WTC11 (cell line): ENCODE results near the gene KCNB1. TPM values are rescaled to one million over a fixed set of nuclear protein-coding genes. Genes with fewer than 3 reads are reported as not detected.

Experiments
- ATAC-seq: fragments of 200-7000 bp; cut with Tn5 transposase; 2 replicates; pipeline ENCODE4 v1.10.0; 2021; ENCODE audit warnings: mild to moderate bottlenecking, moderate library complexity
- CTCF ChIA-PET: fragments of 300-600 bp; sonication (Branson Sonifier 250); formaldehyde crosslinking; loops from one replicate; lab custom pipeline; 2021; ENCODE audit warnings: antibody characterized with exemption; lab: Charles Lee
- POLR2A ChIA-PET: fragments of 350-600 bp; sonication (Branson Sonifier 250); formaldehyde crosslinking; loops from one replicate; lab custom pipeline; 2021; ENCODE audit warnings: antibody characterized with exemption; lab: Charles Lee
- DNase-seq: peaks from one replicate; pipeline ENCODE4 v3.0.0; 2021; ENCODE audit warnings: low spot score
- H3K27ac Mint-ChIP-seq: 2 replicates; pipeline ENCODE4 v1.8.0; 2021; ENCODE audit warnings: mixed read lengths
- H3K27me3 Mint-ChIP-seq: 2 replicates; pipeline ENCODE4 v1.8.0; 2021; ENCODE audit warnings: low read depth, mild to moderate bottlenecking, moderate library complexity, mixed read lengths
- H3K36me3 Mint-ChIP-seq: 2 replicates; pipeline ENCODE4 v1.8.0; 2021; ENCODE audit warnings: mixed read lengths
- H3K4me1 Mint-ChIP-seq: 2 replicates; pipeline ENCODE4 v1.8.0; 2022; ENCODE audit warnings: mixed read lengths
- H3K4me3 Mint-ChIP-seq: 2 replicates; pipeline ENCODE4 v1.8.0; 2021; ENCODE audit warnings: mild to moderate bottlenecking, moderate library complexity, mixed read lengths
- H3K9me3 Mint-ChIP-seq: 2 replicates; pipeline ENCODE4 v1.8.0; 2021; ENCODE audit warnings: mixed read lengths
- ELF4 ChIP-seq: sonication (generic); formaldehyde crosslinking; IDR thresholded peaks from 2 replicates; pipeline ENCODE4 v1.8.1; 2022; ENCODE audit warnings: low read depth, mild to moderate bottlenecking, moderate library complexity, missing genetic modification reagents
- FOXJ3 ChIP-seq: sonication (generic); formaldehyde crosslinking; IDR thresholded peaks from 2 replicates; pipeline ENCODE4 v1.9.0; 2021; ENCODE audit warnings: missing genetic modification reagents, mild to moderate bottlenecking, borderline replicate concordance
- FOXK1 ChIP-seq: sonication (generic); formaldehyde crosslinking; IDR thresholded peaks from 2 replicates; pipeline ENCODE4 v1.8.0; 2022; ENCODE audit warnings: mild to moderate bottlenecking, moderate library complexity, missing genetic modification reagents
- JUN ChIP-seq: sonication (generic); formaldehyde crosslinking; IDR thresholded peaks from 2 replicates; pipeline ENCODE4 v1.8.0; 2023; ENCODE audit warnings: mild to moderate bottlenecking, missing genetic modification reagents
- KAT7 ChIP-seq: sonication (generic); formaldehyde crosslinking; IDR thresholded peaks from 2 replicates; pipeline ENCODE4 v1.8.1; 2023; ENCODE audit warnings: missing genetic modification reagents, mild to moderate bottlenecking, borderline replicate concordance
- NFATC4 ChIP-seq: fragments of 250-450 bp; sonication (Bioruptor Pico); IDR thresholded peaks from 2 replicates; pipeline ENCODE4 v1.9.0; 2021; ENCODE audit warnings: mild to moderate bottlenecking
- NR1H2 ChIP-seq: sonication (generic); formaldehyde crosslinking; IDR thresholded peaks from 2 replicates; pipeline ENCODE4 v1.9.0; 2021; ENCODE audit warnings: mild to moderate bottlenecking, moderate library complexity, missing genetic modification reagents
- SMAD4 ChIP-seq: sonication (generic); formaldehyde crosslinking; IDR thresholded peaks from 2 replicates; pipeline ENCODE4 v1.8.0; 2022; ENCODE audit warnings: mild to moderate bottlenecking, missing genetic modification reagents
- ZNF121 ChIP-seq: sonication (generic); formaldehyde crosslinking; IDR thresholded peaks from 2 replicates; pipeline ENCODE4 v1.8.0; 2023; ENCODE audit warnings: missing genetic modification reagents
- ZNF232 ChIP-seq: sonication (generic); formaldehyde crosslinking; IDR thresholded peaks from 2 replicates; pipeline ENCODE4 v1.8.0; 2022; ENCODE audit warnings: mild to moderate bottlenecking, missing genetic modification reagents
- total RNA-seq: library from RNA; stranded (reverse); gene quantifications from 3 replicates; pipeline ENCODE4 v1.2.3, GENCODE V29; 2021
- TF ChIP-seq, protein P1 (sequence below): sonication (generic); formaldehyde crosslinking; IDR thresholded peaks from 2 replicates; pipeline ENCODE4 v1.8.1; 2023; ENCODE audit warnings: mild to moderate bottlenecking, missing genetic modification reagents
- TF ChIP-seq, protein P2 (sequence below): sonication (generic); formaldehyde crosslinking; conservative IDR thresholded peaks from 2 replicates; pipeline ENCODE4 v1.8.1; 2023; ENCODE audit warnings: mild to moderate bottlenecking, low read depth, missing genetic modification reagents, moderate library complexity
- TF ChIP-seq, protein P3 (sequence below): fragments of 250-450 bp; sonication (Bioruptor Pico); IDR thresholded peaks from 2 replicates; pipeline ENCODE4 v2.1.2; 2022; ENCODE audit warnings: mild to moderate bottlenecking, moderate library complexity
- TF ChIP-seq, protein P4 (sequence below): sonication (generic); formaldehyde crosslinking; IDR thresholded peaks from 2 replicates; pipeline ENCODE4 v1.8.1; 2022; ENCODE audit warnings: mild to moderate bottlenecking, missing genetic modification reagents, moderate library complexity, borderline replicate concordance
- TF ChIP-seq, protein P5 (sequence below): sonication (generic); formaldehyde crosslinking; conservative IDR thresholded peaks from 2 replicates; pipeline ENCODE4 v1.8.1; 2022; ENCODE audit warnings: mild to moderate bottlenecking, missing genetic modification reagents
- TF ChIP-seq, protein P6 (sequence below): sonication (generic); formaldehyde crosslinking; IDR thresholded peaks from 2 replicates; pipeline ENCODE4 v1.8.0; 2023; ENCODE audit warnings: mild to moderate bottlenecking, missing genetic modification reagents

Gene KCNB1
- total RNA-seq, 1 experiment from 2014 or later, result 1.1 TPM

DNA sequence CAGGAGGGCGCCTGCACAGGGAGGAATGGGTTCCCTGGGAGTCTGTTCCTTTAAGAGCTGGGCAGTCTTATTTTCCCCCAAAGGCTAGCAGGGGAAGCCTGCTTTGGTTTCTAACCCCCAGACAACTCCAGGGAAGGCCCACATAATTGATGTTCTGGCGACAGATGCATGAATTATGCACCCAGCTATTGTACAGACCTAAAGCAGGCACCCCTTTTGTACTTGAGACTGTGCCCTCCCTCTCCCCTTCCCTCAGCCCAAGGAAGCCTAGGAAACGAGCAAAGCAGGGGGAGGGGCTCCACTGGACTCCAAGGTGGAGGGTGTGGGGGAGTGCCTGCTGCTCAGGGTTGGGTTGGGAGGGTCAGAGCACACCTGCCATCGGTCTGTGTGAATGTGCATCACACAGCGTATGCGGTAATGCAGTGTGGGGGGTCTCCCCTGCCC, 102.1 kb downstream of the KCNB1 start (continued):
- TF ChIP-seq, protein P1, sequence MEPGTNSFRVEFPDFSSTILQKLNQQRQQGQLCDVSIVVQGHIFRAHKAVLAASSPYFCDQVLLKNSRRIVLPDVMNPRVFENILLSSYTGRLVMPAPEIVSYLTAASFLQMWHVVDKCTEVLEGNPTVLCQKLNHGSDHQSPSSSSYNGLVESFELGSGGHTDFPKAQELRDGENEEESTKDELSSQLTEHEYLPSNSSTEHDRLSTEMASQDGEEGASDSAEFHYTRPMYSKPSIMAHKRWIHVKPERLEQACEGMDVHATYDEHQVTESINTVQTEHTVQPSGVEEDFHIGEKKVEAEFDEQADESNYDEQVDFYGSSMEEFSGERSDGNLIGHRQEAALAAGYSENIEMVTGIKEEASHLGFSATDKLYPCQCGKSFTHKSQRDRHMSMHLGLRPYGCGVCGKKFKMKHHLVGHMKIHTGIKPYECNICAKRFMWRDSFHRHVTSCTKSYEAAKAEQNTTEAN (CRISPR knock-in tag), result no peak
- no peak for TF ChIP-seq FOXK1
- no peak for TF ChIP-seq JUN (CRISPR knock-in tag)
- TF ChIP-seq, protein P2, sequence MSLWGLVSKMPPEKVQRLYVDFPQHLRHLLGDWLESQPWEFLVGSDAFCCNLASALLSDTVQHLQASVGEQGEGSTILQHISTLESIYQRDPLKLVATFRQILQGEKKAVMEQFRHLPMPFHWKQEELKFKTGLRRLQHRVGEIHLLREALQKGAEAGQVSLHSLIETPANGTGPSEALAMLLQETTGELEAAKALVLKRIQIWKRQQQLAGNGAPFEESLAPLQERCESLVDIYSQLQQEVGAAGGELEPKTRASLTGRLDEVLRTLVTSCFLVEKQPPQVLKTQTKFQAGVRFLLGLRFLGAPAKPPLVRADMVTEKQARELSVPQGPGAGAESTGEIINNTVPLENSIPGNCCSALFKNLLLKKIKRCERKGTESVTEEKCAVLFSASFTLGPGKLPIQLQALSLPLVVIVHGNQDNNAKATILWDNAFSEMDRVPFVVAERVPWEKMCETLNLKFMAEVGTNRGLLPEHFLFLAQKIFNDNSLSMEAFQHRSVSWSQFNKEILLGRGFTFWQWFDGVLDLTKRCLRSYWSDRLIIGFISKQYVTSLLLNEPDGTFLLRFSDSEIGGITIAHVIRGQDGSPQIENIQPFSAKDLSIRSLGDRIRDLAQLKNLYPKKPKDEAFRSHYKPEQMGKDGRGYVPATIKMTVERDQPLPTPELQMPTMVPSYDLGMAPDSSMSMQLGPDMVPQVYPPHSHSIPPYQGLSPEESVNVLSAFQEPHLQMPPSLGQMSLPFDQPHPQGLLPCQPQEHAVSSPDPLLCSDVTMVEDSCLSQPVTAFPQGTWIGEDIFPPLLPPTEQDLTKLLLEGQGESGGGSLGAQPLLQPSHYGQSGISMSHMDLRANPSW (CRISPR knock-in tag), result no peak
- TF ChIP-seq ELF4, result no peak
- TF ChIP-seq FOXJ3 (CRISPR knock-in tag), result no peak
- no peak for TF ChIP-seq NR1H2 (CRISPR knock-in tag)
- TF ChIP-seq, protein P3, sequence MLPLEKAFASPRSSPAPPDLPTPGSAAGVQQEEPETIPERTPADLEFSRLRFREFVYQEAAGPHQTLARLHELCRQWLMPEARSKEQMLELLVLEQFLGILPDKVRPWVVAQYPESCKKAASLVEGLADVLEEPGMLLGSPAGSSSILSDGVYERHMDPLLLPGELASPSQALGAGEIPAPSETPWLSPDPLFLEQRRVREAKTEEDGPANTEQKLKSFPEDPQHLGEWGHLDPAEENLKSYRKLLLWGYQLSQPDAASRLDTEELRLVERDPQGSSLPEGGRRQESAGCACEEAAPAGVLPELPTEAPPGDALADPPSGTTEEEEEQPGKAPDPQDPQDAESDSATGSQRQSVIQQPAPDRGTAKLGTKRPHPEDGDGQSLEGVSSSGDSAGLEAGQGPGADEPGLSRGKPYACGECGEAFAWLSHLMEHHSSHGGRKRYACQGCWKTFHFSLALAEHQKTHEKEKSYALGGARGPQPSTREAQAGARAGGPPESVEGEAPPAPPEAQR, result no peak
- TF ChIP-seq, protein P4, sequence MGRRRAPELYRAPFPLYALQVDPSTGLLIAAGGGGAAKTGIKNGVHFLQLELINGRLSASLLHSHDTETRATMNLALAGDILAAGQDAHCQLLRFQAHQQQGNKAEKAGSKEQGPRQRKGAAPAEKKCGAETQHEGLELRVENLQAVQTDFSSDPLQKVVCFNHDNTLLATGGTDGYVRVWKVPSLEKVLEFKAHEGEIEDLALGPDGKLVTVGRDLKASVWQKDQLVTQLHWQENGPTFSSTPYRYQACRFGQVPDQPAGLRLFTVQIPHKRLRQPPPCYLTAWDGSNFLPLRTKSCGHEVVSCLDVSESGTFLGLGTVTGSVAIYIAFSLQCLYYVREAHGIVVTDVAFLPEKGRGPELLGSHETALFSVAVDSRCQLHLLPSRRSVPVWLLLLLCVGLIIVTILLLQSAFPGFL (CRISPR knock-in tag), result no peak
- no peak for TF ChIP-seq KAT7 (CRISPR knock-in tag)
- TF ChIP-seq ZNF232 (CRISPR knock-in tag), result no peak
- TF ChIP-seq, protein P5, sequence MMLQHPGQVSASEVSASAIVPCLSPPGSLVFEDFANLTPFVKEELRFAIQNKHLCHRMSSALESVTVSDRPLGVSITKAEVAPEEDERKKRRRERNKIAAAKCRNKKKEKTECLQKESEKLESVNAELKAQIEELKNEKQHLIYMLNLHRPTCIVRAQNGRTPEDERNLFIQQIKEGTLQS, result no peak
- no peak for TF ChIP-seq SMAD4

DNA sequence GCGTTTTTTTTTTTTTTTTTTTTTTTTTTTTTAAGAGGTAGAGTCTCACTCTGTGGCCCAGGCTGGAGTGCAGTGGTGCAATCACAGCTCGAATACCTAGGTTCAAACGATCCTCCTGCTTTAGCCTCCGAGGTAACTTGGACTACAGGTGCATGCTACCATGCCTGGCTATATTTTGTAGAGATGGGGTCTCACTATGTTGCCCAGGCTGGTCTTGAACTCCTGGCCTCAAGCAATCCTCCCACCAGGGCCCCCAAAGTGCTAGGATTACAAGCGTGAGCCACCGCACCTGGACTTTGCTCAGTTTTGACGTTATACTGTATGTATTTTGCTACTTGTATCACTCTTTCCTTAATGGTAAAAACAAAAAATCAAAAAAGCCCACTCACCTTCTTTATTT, 103.1 kb downstream of the KCNB1 start:
- POLR2A ChIA-PET, result no interaction called here
- ATAC-seq (no peak), DNase-seq (no peak)
- Mint-ChIP-seq H3K27me3 (no peaks in the 10 kb centered on the region; the same call in 1 of the 2 replicates), H3K9me3 (peaks cover 5% of the 10 kb centered on the region), H3K27ac (no peak overlapping the region), H3K36me3 (no peaks in the 10 kb centered on the region), H3K4me1 (peaks cover 19% of the 10 kb centered on the region), H3K4me3 (no peak overlapping the region)
- TF ChIP-seq, protein P6, sequence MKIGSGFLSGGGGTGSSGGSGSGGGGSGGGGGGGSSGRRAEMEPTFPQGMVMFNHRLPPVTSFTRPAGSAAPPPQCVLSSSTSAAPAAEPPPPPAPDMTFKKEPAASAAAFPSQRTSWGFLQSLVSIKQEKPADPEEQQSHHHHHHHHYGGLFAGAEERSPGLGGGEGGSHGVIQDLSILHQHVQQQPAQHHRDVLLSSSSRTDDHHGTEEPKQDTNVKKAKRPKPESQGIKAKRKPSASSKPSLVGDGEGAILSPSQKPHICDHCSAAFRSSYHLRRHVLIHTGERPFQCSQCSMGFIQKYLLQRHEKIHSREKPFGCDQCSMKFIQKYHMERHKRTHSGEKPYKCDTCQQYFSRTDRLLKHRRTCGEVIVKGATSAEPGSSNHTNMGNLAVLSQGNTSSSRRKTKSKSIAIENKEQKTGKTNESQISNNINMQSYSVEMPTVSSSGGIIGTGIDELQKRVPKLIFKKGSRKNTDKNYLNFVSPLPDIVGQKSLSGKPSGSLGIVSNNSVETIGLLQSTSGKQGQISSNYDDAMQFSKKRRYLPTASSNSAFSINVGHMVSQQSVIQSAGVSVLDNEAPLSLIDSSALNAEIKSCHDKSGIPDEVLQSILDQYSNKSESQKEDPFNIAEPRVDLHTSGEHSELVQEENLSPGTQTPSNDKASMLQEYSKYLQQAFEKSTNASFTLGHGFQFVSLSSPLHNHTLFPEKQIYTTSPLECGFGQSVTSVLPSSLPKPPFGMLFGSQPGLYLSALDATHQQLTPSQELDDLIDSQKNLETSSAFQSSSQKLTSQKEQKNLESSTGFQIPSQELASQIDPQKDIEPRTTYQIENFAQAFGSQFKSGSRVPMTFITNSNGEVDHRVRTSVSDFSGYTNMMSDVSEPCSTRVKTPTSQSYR (CRISPR knock-in tag), result no peak
- peak; percentile 89 for TF ChIP-seq ZNF121
- no peak for TF ChIP-seq NFATC4 (CRISPR knock-in tag)
- CTCF ChIA-PET, result interaction anchor here (0.7 to 5.2 kb wide), 5 partner anchors 17 to 456 kb away, joined by 3 to 34 read pairs (median 5); partner anchors contain the start of gene KCNB1
